ENCODE measurements around the gene NTN1.

GRCh38 chr17:9166788-9167187 is 145.5 kb downstream of the NTN1 start:
- TF ChIP-seq CTCF (IDR thresholded peaks at IDR 0.05), result no peak
- no peak for TF ChIP-seq POLR2A (IDR thresholded peaks at IDR 0.05)

Data from ovary (tissue), 3 donors.